NCI-H524 (cell line): ENCODE measurements around the gene SSU72.
"Not testable (repeated sequence)": the region's sequence is repeated elsewhere in the genome, so short reads cannot be mapped to it uniquely, and the experiment has no call there.

Experiments
- DNase-seq, 2 experiments: peaks; one replicate each; lab custom pipeline; 2025; lab: John Stamatoyannopoulos, UW

Gene SSU72

DNA sequence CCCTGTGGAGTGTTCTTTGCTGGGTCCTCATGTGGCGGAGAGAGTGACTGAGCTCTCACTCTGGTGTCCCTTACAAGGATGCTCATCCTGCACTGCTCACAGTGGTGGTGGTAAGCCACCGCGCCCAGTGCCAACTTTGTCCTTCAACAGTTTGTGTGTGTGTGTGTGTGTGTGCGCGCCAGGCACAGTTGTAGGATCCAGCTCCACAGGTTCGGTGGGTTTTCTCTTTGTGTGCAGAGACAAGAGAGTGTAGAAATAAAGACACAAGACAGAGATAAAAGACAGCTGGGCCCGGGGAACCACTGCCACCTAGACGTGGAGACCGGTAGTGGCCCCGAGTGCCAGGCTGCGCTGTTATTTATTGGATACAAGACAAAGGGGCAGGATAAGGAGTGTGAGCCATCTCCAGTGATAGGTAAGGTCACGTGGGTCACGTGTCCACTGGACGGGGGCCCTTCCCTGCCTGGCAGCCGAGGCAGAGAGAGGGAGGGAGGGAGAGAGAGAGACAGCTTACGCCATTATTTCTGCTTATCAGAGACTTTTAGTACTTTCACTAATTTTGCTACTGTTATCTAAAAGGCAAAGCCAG is 69.8 kb downstream of the SSU72 start:
- peak; percentile 27 to 75 for DNase-seq

DNA sequence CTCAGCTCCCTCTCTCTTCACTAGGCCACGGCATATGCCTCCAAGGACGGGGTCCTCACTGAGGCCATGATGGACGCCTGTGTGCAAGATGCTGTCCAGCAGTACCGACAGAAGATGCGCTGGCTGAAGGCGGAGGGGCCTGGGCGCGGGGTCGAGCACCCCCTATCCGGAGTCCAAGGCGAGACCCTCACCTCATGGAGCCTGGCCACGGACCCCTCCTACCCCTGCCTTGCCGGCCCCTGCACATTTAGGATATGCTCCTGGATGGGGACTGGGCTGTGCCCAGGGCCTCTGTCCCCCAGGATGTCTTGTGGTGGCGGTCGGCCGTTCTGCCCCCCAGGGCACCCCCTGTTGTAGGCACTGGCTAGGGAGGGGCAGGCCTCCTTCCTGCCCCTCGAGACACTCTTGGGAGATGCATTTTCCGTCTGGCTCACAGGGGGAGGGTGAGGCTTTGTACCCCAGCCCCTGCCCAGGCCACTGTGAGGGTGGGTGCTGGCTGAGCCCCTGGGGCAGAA is 79.1 kb downstream of the SSU72 start:
- DNase-seq: not testable (repeated sequence)

DNA sequence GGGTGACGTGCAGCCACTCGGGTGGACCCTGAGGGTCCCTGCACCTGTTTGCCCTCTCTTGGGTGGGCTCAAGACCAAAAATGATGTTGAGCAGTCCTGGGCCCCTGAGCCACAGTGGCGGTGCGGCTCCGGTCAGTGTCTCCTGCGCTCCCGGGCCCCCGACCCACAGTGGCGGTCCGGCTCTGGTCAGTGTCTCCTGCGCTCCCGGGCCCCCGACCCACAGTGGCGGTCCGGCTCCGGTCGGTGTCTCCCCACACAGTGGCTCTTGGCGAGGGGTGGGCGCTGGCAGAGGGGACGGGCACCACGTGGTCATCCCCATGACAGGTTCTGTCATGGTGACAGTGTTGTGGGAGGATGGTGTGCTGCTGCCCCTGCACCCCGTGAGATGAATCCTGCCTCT is 80.4 kb downstream of the SSU72 start:
- not testable (repeated sequence) for DNase-seq
